ENCODE results near the gene ACTR5.
"Not testable (repeated sequence)": the region's sequence is repeated elsewhere in the genome, so short reads cannot be mapped to it uniquely, and the experiment has no call there.

ACTR5 gene

GRCh38 chr20:38810926-38811630 is 62.8 kb downstream of the ACTR5 start:
- TF ChIP-seq, protein P1, sequence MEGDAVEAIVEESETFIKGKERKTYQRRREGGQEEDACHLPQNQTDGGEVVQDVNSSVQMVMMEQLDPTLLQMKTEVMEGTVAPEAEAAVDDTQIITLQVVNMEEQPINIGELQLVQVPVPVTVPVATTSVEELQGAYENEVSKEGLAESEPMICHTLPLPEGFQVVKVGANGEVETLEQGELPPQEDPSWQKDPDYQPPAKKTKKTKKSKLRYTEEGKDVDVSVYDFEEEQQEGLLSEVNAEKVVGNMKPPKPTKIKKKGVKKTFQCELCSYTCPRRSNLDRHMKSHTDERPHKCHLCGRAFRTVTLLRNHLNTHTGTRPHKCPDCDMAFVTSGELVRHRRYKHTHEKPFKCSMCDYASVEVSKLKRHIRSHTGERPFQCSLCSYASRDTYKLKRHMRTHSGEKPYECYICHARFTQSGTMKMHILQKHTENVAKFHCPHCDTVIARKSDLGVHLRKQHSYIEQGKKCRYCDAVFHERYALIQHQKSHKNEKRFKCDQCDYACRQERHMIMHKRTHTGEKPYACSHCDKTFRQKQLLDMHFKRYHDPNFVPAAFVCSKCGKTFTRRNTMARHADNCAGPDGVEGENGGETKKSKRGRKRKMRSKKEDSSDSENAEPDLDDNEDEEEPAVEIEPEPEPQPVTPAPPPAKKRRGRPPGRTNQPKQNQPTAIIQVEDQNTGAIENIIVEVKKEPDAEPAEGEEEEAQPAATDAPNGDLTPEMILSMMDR (conservative IDR thresholded peaks at IDR 0.05; ENCODE audit: low read depth, low read length): no peak
- no peak overlapping the region for H3K4me3 ChIP-seq (ENCODE audit: low read length)
- DNase-seq (ENCODE audit: low read depth): no peak

DNA sequence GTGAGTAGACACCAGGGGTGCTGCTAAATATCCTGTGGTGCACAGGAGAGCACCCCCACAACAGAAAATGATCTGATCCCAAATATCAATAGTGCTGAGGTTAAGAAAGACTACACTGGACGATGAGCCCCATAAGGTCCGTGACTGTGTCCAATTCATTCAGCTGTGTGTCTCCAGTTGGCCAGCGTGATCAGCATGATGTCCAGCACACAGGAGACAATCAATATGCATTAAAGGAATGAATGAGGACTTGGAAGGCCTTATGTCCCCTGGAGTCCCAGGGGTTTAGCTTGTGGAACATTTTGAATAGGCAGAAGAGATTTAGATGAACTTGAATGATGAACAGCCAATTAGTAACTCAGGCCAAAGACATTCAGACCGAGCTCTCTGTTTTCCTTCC is 63.5 kb downstream of the ACTR5 start:
- DNase-seq (ENCODE audit: low read depth): no peak
- TF ChIP-seq, protein P1 (conservative IDR thresholded peaks at IDR 0.05; ENCODE audit: low read depth, low read length): no peak
- no peak overlapping the region for H3K4me3 ChIP-seq (ENCODE audit: low read length)

DNA sequence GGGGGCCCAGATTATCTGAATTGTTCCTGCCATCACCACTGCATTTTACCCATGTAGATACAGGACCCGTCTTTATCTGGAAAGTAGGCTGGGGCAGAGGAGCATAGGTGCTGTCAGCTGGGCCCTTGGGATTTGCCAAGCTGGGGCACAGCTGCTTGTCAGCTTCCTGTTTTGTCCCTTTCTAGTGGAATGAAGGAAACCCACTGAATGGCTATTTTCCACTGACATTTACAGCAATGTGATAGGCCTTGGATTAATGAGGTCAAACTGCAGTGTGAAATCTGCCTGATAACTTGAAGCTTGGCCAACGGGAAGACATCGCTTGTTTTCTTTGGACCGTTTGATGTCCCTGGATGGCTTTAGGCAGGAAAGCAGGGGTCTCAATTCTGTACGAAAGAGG is 63.9 kb downstream of the ACTR5 start:
- DNase-seq (ENCODE audit: low read depth): no peak

GRCh38 chr20:38812709-38813573 is 64.7 kb downstream of the ACTR5 start:
- TF ChIP-seq, protein P1 (conservative IDR thresholded peaks at IDR 0.05; ENCODE audit: low read depth, low read length): no peak
- DNase-seq (ENCODE audit: low read depth): no peak
- no peak overlapping the region for H3K4me3 ChIP-seq (ENCODE audit: low read length)

More for the DNA sequence above, 63.9 kb downstream of the ACTR5 start:
- TF ChIP-seq, protein P1 (conservative IDR thresholded peaks at IDR 0.05; ENCODE audit: low read depth, low read length): no peak
- no peak overlapping the region for H3K4me3 ChIP-seq (ENCODE audit: low read length)

DNA sequence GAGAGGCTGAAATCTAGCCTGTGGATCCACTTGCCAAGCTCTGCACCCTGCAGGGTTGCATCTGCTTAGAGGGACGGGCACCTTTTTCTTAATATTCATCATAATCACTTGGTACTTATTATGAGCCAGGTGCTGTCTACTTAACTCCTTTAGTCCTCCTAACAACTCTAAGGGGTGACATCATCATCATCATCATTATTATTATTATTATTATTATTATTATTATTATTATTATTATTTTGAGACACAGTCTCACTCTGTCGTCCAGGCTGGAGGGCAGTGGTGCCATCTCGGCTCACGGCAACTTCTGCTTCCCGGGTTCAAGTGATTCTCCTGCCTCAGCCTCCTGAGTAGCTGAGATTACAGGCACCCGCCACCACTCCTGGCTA is 65.3 kb downstream of the ACTR5 start:
- H3K4me3 ChIP-seq (ENCODE audit: low read length); DNase-seq (ENCODE audit: low read depth): not testable (repeated sequence)

GRCh38 chr20:38815446-38815845 is 67.2 kb downstream of the ACTR5 start:
- no peak for DNase-seq (ENCODE audit: low read depth)
- TF ChIP-seq, protein P1 (conservative IDR thresholded peaks at IDR 0.05; ENCODE audit: low read depth, low read length): no peak
- no peak overlapping the region for H3K4me3 ChIP-seq (ENCODE audit: low read length)

- TF ChIP-seq, protein P1 (conservative IDR thresholded peaks at IDR 0.05; ENCODE audit: low read depth, low read length): no peak
- DNase-seq (ENCODE audit: low read depth): no peak
- H3K4me3 ChIP-seq (ENCODE audit: low read length): no peak overlapping the region
These were observed 70.1 kb downstream of the ACTR5 start for GRCh38 chr20:38818113-38819065.

All from retinal pigment epithelial cell (primary cell).